NB4 (cell line): ENCODE measurements around the gene TLX2.

ENCODE experiments used
- MYC ChIP-seq: IDR thresholded peaks from 2 replicates; pipeline ENCODE4 v1.6.1; 2011; ENCODE audit warnings: low read depth, low read length
- POLR2A ChIP-seq: IDR thresholded peaks from 2 replicates; pipeline ENCODE4 v1.6.1; 2011; ENCODE audit warnings: mild to moderate bottlenecking; ENCODE audit not compliant: insufficient read length; ENCODE audit errors: extremely low read depth
- TF ChIP-seq, protein P1 (sequence below): IDR thresholded peaks from one replicate; pipeline ENCODE4 v1.5.1; 2012; ENCODE audit warnings: low read depth, low read length
- TF ChIP-seq, protein P2 (sequence below): IDR thresholded peaks from 2 replicates; pipeline ENCODE4 v1.6.1; 2011; ENCODE audit warnings: low read depth, low read length

DNA sequence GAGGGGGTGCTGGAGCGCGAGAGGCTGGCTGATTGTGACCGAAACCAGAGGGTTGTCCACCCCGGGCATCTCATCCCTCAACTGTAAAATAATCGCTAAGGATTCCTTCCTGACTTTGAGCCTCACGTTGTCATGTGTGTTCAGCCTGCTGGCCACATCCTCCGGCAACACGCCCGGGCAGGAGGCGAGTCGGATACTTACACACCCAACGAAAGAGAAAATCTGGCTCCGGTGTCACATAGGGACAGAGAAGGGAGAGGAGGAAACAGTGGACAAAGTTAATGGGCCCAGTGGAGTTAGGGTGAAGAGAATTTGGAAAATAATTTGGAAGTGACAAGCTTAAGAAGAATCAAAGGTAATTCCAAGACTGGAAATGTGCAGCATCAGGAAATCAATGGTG lies 2.4 kb downstream of the TLX2 start:
- TF ChIP-seq, protein P1, sequence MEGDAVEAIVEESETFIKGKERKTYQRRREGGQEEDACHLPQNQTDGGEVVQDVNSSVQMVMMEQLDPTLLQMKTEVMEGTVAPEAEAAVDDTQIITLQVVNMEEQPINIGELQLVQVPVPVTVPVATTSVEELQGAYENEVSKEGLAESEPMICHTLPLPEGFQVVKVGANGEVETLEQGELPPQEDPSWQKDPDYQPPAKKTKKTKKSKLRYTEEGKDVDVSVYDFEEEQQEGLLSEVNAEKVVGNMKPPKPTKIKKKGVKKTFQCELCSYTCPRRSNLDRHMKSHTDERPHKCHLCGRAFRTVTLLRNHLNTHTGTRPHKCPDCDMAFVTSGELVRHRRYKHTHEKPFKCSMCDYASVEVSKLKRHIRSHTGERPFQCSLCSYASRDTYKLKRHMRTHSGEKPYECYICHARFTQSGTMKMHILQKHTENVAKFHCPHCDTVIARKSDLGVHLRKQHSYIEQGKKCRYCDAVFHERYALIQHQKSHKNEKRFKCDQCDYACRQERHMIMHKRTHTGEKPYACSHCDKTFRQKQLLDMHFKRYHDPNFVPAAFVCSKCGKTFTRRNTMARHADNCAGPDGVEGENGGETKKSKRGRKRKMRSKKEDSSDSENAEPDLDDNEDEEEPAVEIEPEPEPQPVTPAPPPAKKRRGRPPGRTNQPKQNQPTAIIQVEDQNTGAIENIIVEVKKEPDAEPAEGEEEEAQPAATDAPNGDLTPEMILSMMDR, result no peak
- no peak for TF ChIP-seq POLR2A
- TF ChIP-seq, protein P2, sequence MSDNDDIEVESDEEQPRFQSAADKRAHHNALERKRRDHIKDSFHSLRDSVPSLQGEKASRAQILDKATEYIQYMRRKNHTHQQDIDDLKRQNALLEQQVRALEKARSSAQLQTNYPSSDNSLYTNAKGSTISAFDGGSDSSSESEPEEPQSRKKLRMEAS, result no peak
- no peak for TF ChIP-seq MYC
